Type B pancreatic cell (in vitro differentiated cells): ENCODE measurements around the gene MAB21L4. TPM values are rescaled to one million over a fixed set of nuclear protein-coding genes. Genes with fewer than 3 reads are reported as not detected.
A peak's percentile ranks its signal among the peaks of the same experiment; 100 is the strongest.

Source experiments
- DNase-seq: peaks from one replicate; pipeline ENCODE4 v3.0.0; 2021; ENCODE audit warnings: mixed read lengths; ENCODE audit not compliant: unreplicated experiment; ENCODE audit errors: extremely low spot score
- H3K27ac Mint-ChIP-seq: 2 replicates; pipeline ENCODE4 v1.8.0; 2021; ENCODE audit warnings: mild to moderate bottlenecking, mixed read lengths
- H3K27me3 Mint-ChIP-seq: 2 replicates; pipeline ENCODE4 v1.8.0; 2021; ENCODE audit warnings: mixed read lengths
- H3K36me3 Mint-ChIP-seq: 2 replicates; pipeline ENCODE4 v1.8.0; 2021; ENCODE audit warnings: mixed read lengths
- H3K4me1 Mint-ChIP-seq: one replicate; pipeline ENCODE4 v1.8.0; 2021; ENCODE audit warnings: mixed read lengths; ENCODE audit not compliant: unreplicated experiment
- H3K4me3 Mint-ChIP-seq: 2 replicates; pipeline ENCODE4 v1.8.0; 2021; ENCODE audit warnings: mild to moderate bottlenecking, mixed read lengths
- H3K9me3 Mint-ChIP-seq: 2 replicates; pipeline ENCODE4 v1.8.0; 2021; ENCODE audit warnings: mixed read lengths
- total RNA-seq: library from RNA; stranded (reverse); gene quantifications from 2 replicates; pipeline ENCODE4 v1.2.1, GENCODE V29; 2021; ENCODE audit warnings: low replicate concordance
- TF ChIP-seq, protein P1 (sequence below): fragments of 200-600 bp; sonication (generic); conservative IDR thresholded peaks from 2 replicates; pipeline ENCODE4 v1.5.0; 2021; ENCODE audit warnings: antibody characterized with exemption, mild to moderate bottlenecking

The MAB21L4 gene
- total RNA-seq, 1 donor from 2014 or later = 62.0 TPM

GRCh38 chr2:240906911-240907590 is 11.1 kb upstream of the MAB21L4 start:
- Mint-ChIP-seq H3K4me1 (peaks cover 14% of the 10 kb centered on the region), H3K27ac (peak overlapping the region; percentile 70), H3K27me3 (peaks cover 2% of the 10 kb centered on the region), H3K4me3 (no peak overlapping the region), H3K36me3 (no peaks in the 10 kb centered on the region), H3K9me3 (no peaks in the 10 kb centered on the region)
- TF ChIP-seq, protein P1, sequence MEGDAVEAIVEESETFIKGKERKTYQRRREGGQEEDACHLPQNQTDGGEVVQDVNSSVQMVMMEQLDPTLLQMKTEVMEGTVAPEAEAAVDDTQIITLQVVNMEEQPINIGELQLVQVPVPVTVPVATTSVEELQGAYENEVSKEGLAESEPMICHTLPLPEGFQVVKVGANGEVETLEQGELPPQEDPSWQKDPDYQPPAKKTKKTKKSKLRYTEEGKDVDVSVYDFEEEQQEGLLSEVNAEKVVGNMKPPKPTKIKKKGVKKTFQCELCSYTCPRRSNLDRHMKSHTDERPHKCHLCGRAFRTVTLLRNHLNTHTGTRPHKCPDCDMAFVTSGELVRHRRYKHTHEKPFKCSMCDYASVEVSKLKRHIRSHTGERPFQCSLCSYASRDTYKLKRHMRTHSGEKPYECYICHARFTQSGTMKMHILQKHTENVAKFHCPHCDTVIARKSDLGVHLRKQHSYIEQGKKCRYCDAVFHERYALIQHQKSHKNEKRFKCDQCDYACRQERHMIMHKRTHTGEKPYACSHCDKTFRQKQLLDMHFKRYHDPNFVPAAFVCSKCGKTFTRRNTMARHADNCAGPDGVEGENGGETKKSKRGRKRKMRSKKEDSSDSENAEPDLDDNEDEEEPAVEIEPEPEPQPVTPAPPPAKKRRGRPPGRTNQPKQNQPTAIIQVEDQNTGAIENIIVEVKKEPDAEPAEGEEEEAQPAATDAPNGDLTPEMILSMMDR = no peak
- no peak for DNase-seq

GRCh38 chr2:240906141-240906910 is 10.4 kb upstream of the MAB21L4 start, which contains the start of gene CROCC2:
CROCC2 (plus strand) TSS chr2:240906336; CDS start chr2:240906514, 178 bp downstream.
- Mint-ChIP-seq H3K4me3 (no peak within 1 kb of the TSS), H3K4me1 (peaks cover 10% of the 10 kb centered on the region), H3K9me3 (no peaks in the 10 kb centered on the region), H3K27ac (peak within 1 kb of the TSS; percentile 70), H3K27me3 (no peaks in the 10 kb centered on the region), H3K36me3 (no peaks in the 10 kb centered on the region)
- TF ChIP-seq, protein P1 = no peak
- DNase-seq = no peak

- no peak for DNase-seq
- H3K4me3 Mint-ChIP-seq = no peak overlapping the region
- no peaks in the 10 kb centered on the region for H3K27me3 Mint-ChIP-seq
- H3K4me1 Mint-ChIP-seq = peaks cover 10% of the 10 kb centered on the region
- H3K27ac Mint-ChIP-seq = no peak overlapping the region
- H3K36me3 Mint-ChIP-seq = no peaks in the 10 kb centered on the region
- no peaks in the 10 kb centered on the region for H3K9me3 Mint-ChIP-seq
- TF ChIP-seq, protein P1 = no peak
These were observed 9.3 kb upstream of the MAB21L4 start for GRCh38 chr2:240905176-240905781.

DNA sequence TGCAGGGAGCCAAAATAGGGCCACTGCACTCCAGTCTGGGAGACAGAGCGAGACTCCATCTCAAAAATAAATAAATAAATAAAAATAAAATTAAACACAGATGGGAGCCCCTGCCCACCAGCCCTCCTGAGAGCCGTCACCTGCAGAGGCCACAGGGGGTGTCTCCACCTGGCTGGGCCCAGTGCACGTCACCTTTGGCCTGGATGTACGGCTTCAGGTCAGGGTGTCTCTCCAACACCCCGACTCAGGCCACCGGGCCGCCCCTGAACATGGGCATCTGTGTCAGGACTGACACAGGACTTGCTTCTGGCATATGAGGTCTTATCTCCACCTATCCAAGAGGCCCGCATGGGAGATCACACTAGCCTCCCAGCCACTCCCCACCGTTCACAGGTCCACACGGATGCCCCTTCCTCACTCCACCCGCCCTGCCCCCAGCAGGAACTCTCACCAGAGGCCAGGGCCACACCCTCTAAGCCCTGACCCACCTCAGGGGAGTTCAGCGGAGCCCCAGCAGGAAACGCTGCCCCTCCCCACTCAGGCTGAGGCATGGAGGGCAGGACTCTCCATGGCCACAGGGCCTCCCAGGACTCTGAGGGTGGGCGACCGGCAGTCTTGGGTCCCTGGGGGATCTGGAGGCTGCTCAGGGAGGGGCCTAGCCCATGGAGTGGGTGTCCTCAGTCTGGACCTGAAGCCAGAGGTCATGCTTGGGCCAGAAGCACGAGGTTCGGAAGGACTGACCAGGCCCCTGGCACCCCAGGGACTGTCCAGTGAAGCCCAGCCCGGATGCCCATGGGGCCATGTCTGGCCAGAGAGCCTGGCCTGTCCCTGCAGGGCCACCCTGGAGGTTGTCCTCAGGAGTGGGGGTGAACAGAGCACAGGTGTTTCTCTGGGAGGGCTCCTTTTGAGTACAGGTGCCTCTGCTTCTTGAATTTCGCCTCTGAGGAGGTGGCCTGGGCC is 8.5 kb upstream of the MAB21L4 start:
- no peaks in the 10 kb centered on the region for H3K27me3 Mint-ChIP-seq
- H3K4me3 Mint-ChIP-seq = no peak overlapping the region
- DNase-seq = no peak
- peaks cover 8% of the 10 kb centered on the region for H3K4me1 Mint-ChIP-seq
- TF ChIP-seq, protein P1 = no peak
- no peak overlapping the region for H3K27ac Mint-ChIP-seq
- H3K36me3 Mint-ChIP-seq = no peaks in the 10 kb centered on the region
- no peaks in the 10 kb centered on the region for H3K9me3 Mint-ChIP-seq
